ENCODE results near the gene ADAMTS12.

GRCh38 chr5:33755231-33755630 is 136.6 kb downstream of the ADAMTS12 start:
- TF ChIP-seq MXI1 (IDR thresholded peaks at IDR 0.05; ENCODE audit: low read depth, low read length) (no peak), CTCF (IDR thresholded peaks at IDR 0.05 in 2 of 3, conservative IDR thresholded peaks at IDR 0.05 in 1 of 3; ENCODE audit: control insufficient read depth in 2 of 3, extremely low read depth in 1 of 3, insufficient read depth in 1 of 3, low read depth in 3 of 3, low read length in 3 of 3) (no peak), ATF2 (IDR thresholded peaks at IDR 0.05; ENCODE audit: low read length) (no peak), ZNF274 (IDR thresholded peaks at IDR 0.05; ENCODE audit: insufficient read depth, insufficient read length) (no peak), ZBTB4 (CRISPR knock-in tag; IDR thresholded peaks at IDR 0.05) (no peak), NR2C1 (IDR thresholded peaks at IDR 0.05) (no peak), ZZZ3 (IDR thresholded peaks at IDR 0.05; ENCODE audit: control insufficient read depth, insufficient read length, low read depth) (no peak), POLR2AphosphoS5 (IDR thresholded peaks at IDR 0.05; ENCODE audit: low read length) (no peak), PRDM15 (CRISPR knock-in tag; IDR thresholded peaks at IDR 0.05) (no peak), POLR2A (IDR thresholded peaks at IDR 0.05; ENCODE audit: low read depth, low read length) (no peak), CREB1 (IDR thresholded peaks at IDR 0.05; ENCODE audit: low read depth) (no peak)
